ENCODE results near the gene ITSN1. TPM values are rescaled to one million over a fixed set of nuclear protein-coding genes. Genes with fewer than 3 reads are reported as not detected.

The ITSN1 gene
- total RNA-seq, 1 donor from 2014 or later, result 116 TPM

DNA sequence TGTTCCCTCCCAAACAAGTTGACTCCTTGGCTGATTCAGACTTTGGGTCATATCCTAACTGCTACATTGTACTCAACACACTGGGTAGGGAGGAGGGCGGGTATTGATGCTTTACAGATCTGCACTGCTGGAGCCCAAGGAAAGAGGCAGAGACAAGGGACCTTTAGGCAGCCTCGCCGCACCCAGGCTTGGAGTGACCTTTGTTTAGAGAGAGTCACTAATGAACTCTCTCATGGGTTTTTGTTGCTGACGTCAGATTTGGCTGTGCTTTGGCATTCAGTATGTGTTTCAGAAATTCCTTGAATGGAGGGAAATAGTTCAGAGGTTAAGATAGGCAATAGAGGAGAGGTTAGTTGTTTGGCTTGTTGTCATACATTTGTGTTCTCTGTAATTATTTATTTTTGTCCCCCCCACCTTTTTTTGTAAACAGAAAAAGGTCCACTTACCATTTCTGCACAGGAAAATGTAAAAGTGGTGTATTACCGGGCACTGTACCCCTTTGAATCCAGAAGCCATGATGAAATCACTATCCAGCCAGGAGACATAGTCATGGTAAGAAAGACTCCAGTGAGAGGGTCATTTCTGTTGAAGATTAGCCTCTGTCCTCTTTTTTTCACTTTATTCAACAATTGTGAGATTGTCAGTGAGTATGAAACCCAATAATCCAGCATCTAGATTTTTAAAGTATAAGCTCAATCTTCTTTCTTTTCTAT is 157.2 kb downstream of the ITSN1 start:
- Mint-ChIP-seq H3K4me3 (ENCODE audit: low read depth) (no peak overlapping the region), H3K4me1 (ENCODE audit: low read depth) (peaks cover 10% of the 10 kb centered on the region), H3K9me3 (ENCODE audit: low read depth) (no peaks in the 10 kb centered on the region), H3K36me3 (ENCODE audit: insufficient read depth) (peaks cover 21% of the 10 kb centered on the region), H3K27ac (peak overlapping the region; percentile 11), H3K27me3 (no peaks in the 10 kb centered on the region)
- no peak for DNase-seq (ENCODE audit: low spot score, unreplicated experiment)
- TF ChIP-seq, protein P1, sequence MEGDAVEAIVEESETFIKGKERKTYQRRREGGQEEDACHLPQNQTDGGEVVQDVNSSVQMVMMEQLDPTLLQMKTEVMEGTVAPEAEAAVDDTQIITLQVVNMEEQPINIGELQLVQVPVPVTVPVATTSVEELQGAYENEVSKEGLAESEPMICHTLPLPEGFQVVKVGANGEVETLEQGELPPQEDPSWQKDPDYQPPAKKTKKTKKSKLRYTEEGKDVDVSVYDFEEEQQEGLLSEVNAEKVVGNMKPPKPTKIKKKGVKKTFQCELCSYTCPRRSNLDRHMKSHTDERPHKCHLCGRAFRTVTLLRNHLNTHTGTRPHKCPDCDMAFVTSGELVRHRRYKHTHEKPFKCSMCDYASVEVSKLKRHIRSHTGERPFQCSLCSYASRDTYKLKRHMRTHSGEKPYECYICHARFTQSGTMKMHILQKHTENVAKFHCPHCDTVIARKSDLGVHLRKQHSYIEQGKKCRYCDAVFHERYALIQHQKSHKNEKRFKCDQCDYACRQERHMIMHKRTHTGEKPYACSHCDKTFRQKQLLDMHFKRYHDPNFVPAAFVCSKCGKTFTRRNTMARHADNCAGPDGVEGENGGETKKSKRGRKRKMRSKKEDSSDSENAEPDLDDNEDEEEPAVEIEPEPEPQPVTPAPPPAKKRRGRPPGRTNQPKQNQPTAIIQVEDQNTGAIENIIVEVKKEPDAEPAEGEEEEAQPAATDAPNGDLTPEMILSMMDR (IDR thresholded peaks at IDR 0.05; ENCODE audit: unreplicated experiment), result no peak

DNA sequence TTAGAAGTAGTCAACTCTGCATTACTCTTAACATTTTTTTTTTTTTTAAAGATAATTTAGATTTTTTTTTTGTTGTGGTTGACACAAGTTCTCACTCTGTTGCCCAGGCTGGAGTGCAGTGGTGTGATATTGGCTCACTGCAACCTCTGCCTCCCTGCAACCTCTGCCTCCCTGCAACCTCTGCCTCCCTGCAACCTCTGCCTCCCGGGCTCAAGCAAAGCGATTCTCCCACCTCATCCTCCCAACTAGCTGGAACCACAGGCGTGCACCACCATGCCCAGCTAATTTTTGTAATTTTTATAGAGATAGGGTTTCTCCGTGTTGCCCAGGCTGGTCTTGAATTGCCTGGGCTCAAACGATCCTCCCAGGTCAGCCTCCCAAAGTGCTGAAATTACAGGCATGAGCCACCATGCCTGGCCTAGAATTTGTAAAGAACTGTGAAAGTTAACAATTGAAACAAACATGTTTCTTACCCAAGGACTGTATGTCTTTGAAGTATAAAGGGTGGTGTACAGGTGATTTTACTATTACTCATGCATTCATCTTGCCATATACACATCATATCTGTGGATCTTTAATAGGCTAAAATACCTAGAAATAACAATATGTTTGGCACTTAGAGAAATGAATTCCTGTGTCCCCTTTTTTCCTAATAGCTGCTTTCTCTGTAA is 158.6 kb downstream of the ITSN1 start:
- Mint-ChIP-seq H3K27me3 (no peaks in the 10 kb centered on the region), H3K36me3 (ENCODE audit: insufficient read depth) (peaks cover 23% of the 10 kb centered on the region), H3K4me3 (ENCODE audit: low read depth) (no peak overlapping the region), H3K4me1 (ENCODE audit: low read depth) (peaks cover 10% of the 10 kb centered on the region), H3K27ac (peak overlapping the region; percentile 84), H3K9me3 (ENCODE audit: low read depth) (no peaks in the 10 kb centered on the region)
- TF ChIP-seq, protein P1 (IDR thresholded peaks at IDR 0.05; ENCODE audit: unreplicated experiment), result no peak
- DNase-seq (ENCODE audit: low spot score, unreplicated experiment), result no peak

DNA sequence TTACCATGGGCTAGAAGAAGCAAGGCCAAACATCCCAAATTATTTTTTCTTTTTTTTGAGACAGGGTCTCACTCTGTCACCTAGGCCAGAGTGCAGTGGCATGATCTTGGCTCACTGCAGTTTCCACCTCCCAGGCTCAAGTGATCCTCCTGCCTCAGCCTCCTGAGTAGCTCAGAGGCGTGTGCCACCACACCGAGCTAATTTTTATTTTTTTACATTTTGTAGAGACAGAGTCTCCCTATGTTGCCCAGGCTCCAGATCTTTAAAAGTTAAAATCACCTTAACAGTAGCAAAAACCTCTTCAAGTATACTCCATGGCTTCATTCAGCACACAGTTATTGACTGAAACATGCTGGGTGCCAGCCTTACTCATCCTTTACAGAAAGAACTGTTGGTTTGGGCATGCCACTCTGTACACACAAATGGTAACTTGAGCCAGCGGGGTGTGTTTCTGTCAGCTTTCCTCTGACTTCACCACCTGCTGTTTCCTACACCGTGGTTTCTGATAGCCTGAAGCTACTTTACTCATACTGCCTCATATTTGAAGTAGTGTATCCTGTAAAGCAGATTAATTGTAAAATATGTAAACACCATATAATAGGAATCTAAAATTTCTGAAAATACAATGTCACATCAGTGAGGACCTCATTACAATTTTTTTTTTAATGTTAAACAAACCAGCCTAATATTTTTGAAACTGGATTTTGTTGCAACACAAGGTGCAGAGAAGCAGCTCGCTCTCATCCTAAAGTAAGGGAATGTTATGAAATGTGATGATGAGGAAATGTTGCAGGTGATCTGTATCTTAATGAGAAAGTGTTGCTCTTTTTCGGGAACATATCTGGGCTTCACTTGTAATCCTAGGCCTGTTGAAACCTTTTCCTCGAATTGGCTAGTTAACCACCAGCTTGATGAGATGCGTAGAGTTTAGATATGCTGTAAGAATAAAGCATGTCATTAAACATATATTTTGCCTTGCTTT is 159.4 kb downstream of the ITSN1 start:
- peak overlapping the region; percentile 84 for H3K27ac Mint-ChIP-seq
- no peaks in the 10 kb centered on the region for H3K9me3 Mint-ChIP-seq (ENCODE audit: low read depth)
- H3K4me3 Mint-ChIP-seq (ENCODE audit: low read depth), result no peak overlapping the region
- peaks cover 10% of the 10 kb centered on the region for H3K4me1 Mint-ChIP-seq (ENCODE audit: low read depth)
- TF ChIP-seq, protein P1 (IDR thresholded peaks at IDR 0.05; ENCODE audit: unreplicated experiment), result no peak
- no peaks in the 10 kb centered on the region for H3K27me3 Mint-ChIP-seq
- H3K36me3 Mint-ChIP-seq (ENCODE audit: insufficient read depth), result peaks cover 22% of the 10 kb centered on the region
- DNase-seq (ENCODE audit: low spot score, unreplicated experiment), result no peak

DNA sequence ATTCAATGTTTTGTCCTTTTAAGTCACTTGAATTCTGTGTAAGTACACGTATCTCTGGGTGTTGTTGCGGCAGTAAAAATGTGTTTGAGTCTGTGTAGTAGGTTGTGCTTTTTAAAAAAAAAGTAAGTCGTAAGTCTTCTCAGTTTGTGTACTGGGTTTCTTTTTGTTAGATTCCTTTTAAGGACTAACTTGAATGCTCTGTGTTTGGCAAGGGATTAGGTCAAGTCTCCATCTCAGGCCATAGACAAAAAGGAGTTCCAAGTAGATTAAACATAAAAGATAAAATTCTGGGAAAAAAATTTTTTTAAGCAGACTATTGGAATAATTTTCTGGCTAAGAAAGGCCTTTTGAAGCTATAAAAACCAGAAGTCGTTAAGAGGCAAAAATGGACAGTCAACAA is 160.2 kb downstream of the ITSN1 start:
- DNase-seq (ENCODE audit: low spot score, unreplicated experiment), result no peak
- no peaks in the 10 kb centered on the region for H3K27me3 Mint-ChIP-seq
- no peaks in the 10 kb centered on the region for H3K9me3 Mint-ChIP-seq (ENCODE audit: low read depth)
- peak overlapping the region; percentile 8 for H3K27ac Mint-ChIP-seq
- peaks cover 10% of the 10 kb centered on the region for H3K4me1 Mint-ChIP-seq (ENCODE audit: low read depth)
- H3K4me3 Mint-ChIP-seq (ENCODE audit: low read depth), result no peak overlapping the region
- H3K36me3 Mint-ChIP-seq (ENCODE audit: insufficient read depth), result peaks cover 21% of the 10 kb centered on the region
- TF ChIP-seq, protein P1 (IDR thresholded peaks at IDR 0.05; ENCODE audit: unreplicated experiment), result no peak
